HEK293T (cell line): ENCODE data around the gene NPC1.

Experiments
- BHLHE40 ChIP-seq: fragments of 450-650 bp; IDR thresholded peaks from 2 replicates; pipeline ENCODE4 v1.6.1; 2016; ENCODE audit warnings: mild to moderate bottlenecking, moderate library complexity, borderline replicate concordance
- CTBP1 ChIP-seq: fragments of 450-650 bp; IDR thresholded peaks from 2 replicates; pipeline ENCODE4 v1.6.1; 2016; ENCODE audit warnings: borderline replicate concordance
- FOXA1 ChIP-seq: fragments of 450-650 bp; IDR thresholded peaks from 2 replicates; pipeline ENCODE4 v1.6.1; 2016; ENCODE audit warnings: mild to moderate bottlenecking
- FOXK2 ChIP-seq: fragments of 450-650 bp; IDR thresholded peaks from 2 replicates; pipeline ENCODE4 v1.6.1; 2016; ENCODE audit warnings: mild to moderate bottlenecking
- FOXM1 ChIP-seq: fragments of 450-650 bp; IDR thresholded peaks from 2 replicates; pipeline ENCODE4 v1.6.1; 2017; ENCODE audit warnings: mild to moderate bottlenecking, borderline replicate concordance
- HDGF ChIP-seq: fragments of 450-650 bp; IDR thresholded peaks from 2 replicates; pipeline ENCODE4 v1.6.1; 2017; ENCODE audit warnings: antibody characterized with exemption, borderline replicate concordance
- L3MBTL2 ChIP-seq: fragments of 450-650 bp; conservative IDR thresholded peaks from 2 replicates; pipeline ENCODE4 v1.6.1; 2016; ENCODE audit warnings: mild to moderate bottlenecking
- SP1 ChIP-seq: fragments of 450-650 bp; IDR thresholded peaks from 2 replicates; pipeline ENCODE4 v1.6.1; 2017
- TARDBP ChIP-seq: fragments of 450-650 bp; IDR thresholded peaks from 2 replicates; pipeline ENCODE4 v1.6.1; 2016
- TF ChIP-seq, protein P1 (sequence below): fragments of 450-650 bp; IDR thresholded peaks from 2 replicates; pipeline ENCODE4 v1.6.1; 2016

- TF ChIP-seq SP1 (no peak), FOXA1 (no peak), TARDBP (no peak), HDGF (no peak), FOXM1 (no peak), BHLHE40 (no peak), L3MBTL2 (no peak), FOXK2 (no peak), CTBP1 (no peak)
- TF ChIP-seq, protein P1, sequence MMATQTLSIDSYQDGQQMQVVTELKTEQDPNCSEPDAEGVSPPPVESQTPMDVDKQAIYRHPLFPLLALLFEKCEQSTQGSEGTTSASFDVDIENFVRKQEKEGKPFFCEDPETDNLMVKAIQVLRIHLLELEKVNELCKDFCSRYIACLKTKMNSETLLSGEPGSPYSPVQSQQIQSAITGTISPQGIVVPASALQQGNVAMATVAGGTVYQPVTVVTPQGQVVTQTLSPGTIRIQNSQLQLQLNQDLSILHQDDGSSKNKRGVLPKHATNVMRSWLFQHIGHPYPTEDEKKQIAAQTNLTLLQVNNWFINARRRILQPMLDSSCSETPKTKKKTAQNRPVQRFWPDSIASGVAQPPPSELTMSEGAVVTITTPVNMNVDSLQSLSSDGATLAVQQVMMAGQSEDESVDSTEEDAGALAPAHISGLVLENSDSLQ: no peak
Measured at GRCh38 chr18:23485386-23485785, 100.9 kb downstream of the NPC1 start.
